PC-3 (cell line): ENCODE results near the gene POLD2. TPM values are rescaled to one million over a fixed set of nuclear protein-coding genes. Genes with fewer than 3 reads are reported as not detected.

Source experiments
- ATAC-seq: fragments of 200-7000 bp; cut with Tn5 transposase; 2 replicates; pipeline ENCODE4 v1.9.1; 2020; ENCODE audit warnings: mild to moderate bottlenecking, moderate library complexity
- BruUV-seq: library from RNA; stranded (reverse); fragments of 400-500 nt; replicated peaks from 2 replicates; lab custom pipeline; 2021; lab: Mats Ljungman, UMichigan
- CTCF ChIA-PET: fragments of 300-600 bp; sonication (Branson Sonifier 250); formaldehyde crosslinking; loops from one replicate; lab custom pipeline; 2022; ENCODE audit warnings: antibody characterized with exemption; lab: Charles Lee
- POLR2A ChIA-PET: fragments of 300-600 bp; sonication (Branson Sonifier 250); formaldehyde crosslinking; loops from one replicate; lab custom pipeline; 2022; ENCODE audit warnings: antibody characterized with exemption; ENCODE audit not compliant: unreplicated experiment; lab: Charles Lee
- DNase-seq: peaks from one replicate; pipeline ENCODE4 v3.0.0-alpha.2; 2015
- H2AFZ ChIP-seq: fragments of 300-600 bp; sonication (generic); 2 replicates; pipeline ENCODE4 v1.6.0; 2016; ENCODE audit warnings: antibody characterized with exemption, low read length
- H3F3A ChIP-seq: fragments of 300-600 bp; sonication (generic); one replicate; pipeline ENCODE4 v1.6.0; 2017; ENCODE audit warnings: antibody characterized with exemption, low read length, control low read depth, mild to moderate bottlenecking; ENCODE audit not compliant: unreplicated experiment
- H3K27ac ChIP-seq: fragments of 300-600 bp; sonication (generic); 2 replicates; pipeline ENCODE4 v1.5.1; 2016; ENCODE audit warnings: mild to moderate bottlenecking, low read length
- H3K27me3 ChIP-seq: fragments of 300-600 bp; sonication (generic); 2 replicates; pipeline ENCODE4 v1.6.1; 2016; ENCODE audit warnings: low read length, mixed read lengths
- H3K36me3 ChIP-seq: fragments of 300-600 bp; sonication (generic); 2 replicates; pipeline ENCODE4 v1.6.1; 2016; ENCODE audit warnings: low read depth, mixed run types, low read length, mixed read lengths
- H3K4me1 ChIP-seq: fragments of 300-600 bp; sonication (generic); 2 replicates; pipeline ENCODE4 v1.5.1; 2016; ENCODE audit warnings: low read length; ENCODE audit not compliant: insufficient read depth
- H3K4me2 ChIP-seq: fragments of 300-600 bp; sonication (generic); 2 replicates; pipeline ENCODE4 v1.6.0; 2016; ENCODE audit warnings: low read length
- H3K4me3 ChIP-seq: fragments of 300-600 bp; sonication (generic); 2 replicates; pipeline ENCODE4 v1.5.1; 2016; ENCODE audit warnings: mild to moderate bottlenecking, low read length, mixed read lengths
- H3K79me2 ChIP-seq: fragments of 300-600 bp; sonication (generic); 2 replicates; pipeline ENCODE4 v1.6.1; 2017; ENCODE audit warnings: low read length, mixed read lengths
- H3K9ac ChIP-seq: fragments of 300-600 bp; sonication (generic); 2 replicates; pipeline ENCODE4 v1.6.0; 2016; ENCODE audit warnings: mild to moderate bottlenecking, low read length
- H3K9me2 ChIP-seq: fragments of 300-600 bp; sonication (generic); replicated peaks from 2 replicates; pipeline ENCODE4 v1.6.1; 2016; ENCODE audit warnings: mixed run types, low read length, mixed read lengths
- H3K9me3 ChIP-seq: fragments of 300-600 bp; sonication (generic); 2 replicates; pipeline ENCODE4 v1.6.1; 2016; ENCODE audit warnings: low read length, mixed read lengths
- H4K20me1 ChIP-seq: fragments of 300-600 bp; sonication (generic); 2 replicates; pipeline ENCODE4 v1.6.1; 2016; ENCODE audit warnings: low read length, mixed read lengths
- EZH2 ChIP-seq: fragments of 300-600 bp; sonication (generic); IDR thresholded peaks from one replicate; pipeline ENCODE4 v1.6.1; 2017; ENCODE audit warnings: antibody characterized with exemption, mild to moderate bottlenecking, low read length; ENCODE audit not compliant: unreplicated experiment
- EZH2phosphoT487 ChIP-seq: fragments of 300-600 bp; sonication (generic); IDR thresholded peaks from 2 replicates; pipeline ENCODE4 v1.6.1; 2018; ENCODE audit warnings: mild to moderate bottlenecking, antibody characterized with exemption, low read length, borderline replicate concordance
- intact Hi-C: fragments of 100-400 bp; cut with micrococcal nuclease; formaldehyde crosslinking; loops from 2 replicates; pipeline ENCODE4 v1.9.0; 2023
- total RNA-seq: library from RNA; depleted of rRNA; stranded (reverse); fragments of >200 nt; gene quantifications from 2 replicates; pipeline ENCODE4 v1.2.3, GENCODE V29; 2014
- TF ChIP-seq, protein P1 (sequence below): fragments of 300-600 bp; sonication (generic); conservative IDR thresholded peaks from 2 replicates; pipeline ENCODE4 v1.5.1; 2017; ENCODE audit warnings: antibody characterized with exemption, low read depth, mild to moderate bottlenecking, low read length

The POLD2 gene
- total RNA-seq, 1 experiment from 2014 or later: 224 TPM

DNA sequence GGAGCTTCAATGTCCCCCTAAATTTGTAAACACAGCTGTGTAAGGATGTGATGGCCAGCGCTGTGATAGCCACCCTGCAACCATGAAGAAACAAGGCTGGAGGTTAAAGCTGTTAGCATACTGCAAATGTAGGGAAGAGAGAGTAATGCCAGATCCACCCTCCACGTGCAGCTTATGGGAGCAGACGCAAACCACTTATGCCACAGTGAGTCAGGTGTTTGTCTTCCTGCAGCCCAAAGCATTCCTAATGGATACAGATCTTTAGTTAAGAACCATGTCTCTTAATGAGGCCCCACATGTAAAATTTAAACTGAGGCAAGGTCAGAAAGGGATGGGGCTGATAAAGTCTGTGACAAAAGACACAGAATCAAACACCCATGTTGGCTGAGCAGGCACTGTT, 31.4 kb upstream of the POLD2 start:
- Histone ChIP-seq H3K9ac (no peak overlapping the region), H2AFZ (no peak overlapping the region), H3K9me3 (no peaks in the 10 kb centered on the region), H3K9me2 (no peaks in the 10 kb centered on the region), H3K79me2 (no peaks in the 10 kb centered on the region), H3K4me1 (no peaks in the 10 kb centered on the region), H4K20me1 (no peaks in the 10 kb centered on the region), H3K27me3 (no peaks in the 10 kb centered on the region), H3K4me2 (no peak overlapping the region), H3F3A (no peaks in the 10 kb centered on the region), H3K4me3 (no peak overlapping the region), H3K27ac (no peak overlapping the region), H3K36me3 (no peaks in the 10 kb centered on the region)
- ATAC-seq (peak; percentile 39; the same call in 1 of the 2 replicates), DNase-seq (peak; percentile 26)
- intact Hi-C loops: no loop called here
- no TSS peak for BruUV-seq
- TF ChIP-seq EZH2phosphoT487: no peak
- TF ChIP-seq, protein P1, sequence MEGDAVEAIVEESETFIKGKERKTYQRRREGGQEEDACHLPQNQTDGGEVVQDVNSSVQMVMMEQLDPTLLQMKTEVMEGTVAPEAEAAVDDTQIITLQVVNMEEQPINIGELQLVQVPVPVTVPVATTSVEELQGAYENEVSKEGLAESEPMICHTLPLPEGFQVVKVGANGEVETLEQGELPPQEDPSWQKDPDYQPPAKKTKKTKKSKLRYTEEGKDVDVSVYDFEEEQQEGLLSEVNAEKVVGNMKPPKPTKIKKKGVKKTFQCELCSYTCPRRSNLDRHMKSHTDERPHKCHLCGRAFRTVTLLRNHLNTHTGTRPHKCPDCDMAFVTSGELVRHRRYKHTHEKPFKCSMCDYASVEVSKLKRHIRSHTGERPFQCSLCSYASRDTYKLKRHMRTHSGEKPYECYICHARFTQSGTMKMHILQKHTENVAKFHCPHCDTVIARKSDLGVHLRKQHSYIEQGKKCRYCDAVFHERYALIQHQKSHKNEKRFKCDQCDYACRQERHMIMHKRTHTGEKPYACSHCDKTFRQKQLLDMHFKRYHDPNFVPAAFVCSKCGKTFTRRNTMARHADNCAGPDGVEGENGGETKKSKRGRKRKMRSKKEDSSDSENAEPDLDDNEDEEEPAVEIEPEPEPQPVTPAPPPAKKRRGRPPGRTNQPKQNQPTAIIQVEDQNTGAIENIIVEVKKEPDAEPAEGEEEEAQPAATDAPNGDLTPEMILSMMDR: no peak
- no peak for TF ChIP-seq EZH2
- POLR2A ChIA-PET: interaction anchor here (0.7 kb wide), 1 partner anchor 76 kb away, joined by 4 read pairs; no protein-coding TSS in a partner anchor
- CTCF ChIA-PET: no interaction called here

DNA sequence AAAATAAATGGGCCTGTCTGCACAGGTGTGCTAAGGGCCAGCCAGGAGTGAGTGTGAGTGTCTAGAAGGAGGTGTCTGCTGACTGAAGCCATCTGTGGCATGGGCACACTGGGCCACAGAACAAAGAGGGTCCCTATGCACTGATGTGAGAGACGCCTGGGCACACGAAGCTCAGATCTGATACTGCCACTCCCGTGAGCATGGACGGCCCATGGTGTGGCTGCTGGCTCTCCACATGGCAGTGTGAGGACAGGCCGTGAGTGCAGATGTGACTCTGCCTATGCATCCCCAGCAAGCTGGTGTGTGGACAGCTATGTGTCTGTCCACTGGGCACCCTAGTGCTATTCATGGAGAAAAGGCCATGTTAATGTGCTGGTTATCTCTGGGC, 30.6 kb upstream of the POLD2 start:
- H3F3A ChIP-seq: no peaks in the 10 kb centered on the region

DNA sequence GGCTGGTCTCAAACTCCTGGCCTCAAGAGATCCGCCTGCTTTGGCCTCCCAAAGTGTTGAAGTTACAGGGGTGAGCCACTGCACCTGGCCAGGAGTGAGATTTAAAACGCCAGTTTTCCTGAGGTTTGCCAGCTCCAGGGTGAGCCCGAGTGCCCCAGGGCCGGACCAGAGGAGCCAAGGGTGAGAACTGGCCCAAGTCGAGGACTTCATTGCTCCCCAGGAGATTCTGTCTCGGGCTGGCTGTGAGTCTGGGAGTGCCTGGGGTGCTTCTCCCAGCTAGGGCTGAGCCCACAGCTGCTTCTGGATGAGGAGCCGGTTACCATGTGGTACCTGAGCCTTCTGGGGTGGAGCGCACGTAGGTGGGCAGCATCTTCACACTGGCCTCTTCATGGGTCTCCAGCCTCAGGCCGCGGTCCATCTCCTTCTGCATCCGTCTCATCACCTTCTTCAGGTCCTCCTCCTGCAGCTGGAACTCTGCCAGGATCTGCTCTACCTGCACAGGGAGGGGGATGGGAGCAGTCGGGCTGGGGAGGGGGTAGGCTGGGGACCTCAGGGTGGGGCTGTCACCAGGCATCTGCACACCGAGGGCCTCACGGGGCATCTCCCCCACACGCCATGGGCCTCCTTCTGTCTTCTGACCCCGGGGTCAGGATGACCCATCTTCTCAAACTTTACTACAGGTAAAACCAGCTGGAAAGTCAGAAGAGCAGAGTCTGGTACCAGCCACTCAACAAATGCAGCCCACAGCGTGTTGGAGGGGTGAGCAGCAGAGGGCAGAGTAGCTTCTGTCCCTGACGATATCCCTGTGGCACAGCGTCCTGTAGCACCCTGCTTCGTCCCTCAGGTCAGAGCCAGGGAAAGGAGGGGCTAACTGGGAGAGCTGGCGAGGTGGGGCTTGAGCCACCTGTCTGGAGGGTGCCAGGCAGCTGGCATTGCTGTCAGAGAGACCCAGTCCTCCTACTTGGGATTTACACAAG, 29.9 kb upstream of the POLD2 start:
- no peaks in the 10 kb centered on the region for H3K36me3 ChIP-seq
- no peak overlapping the region for H3K9ac ChIP-seq

More for the DNA sequence above, 30.6 kb upstream of the POLD2 start:
- TF ChIP-seq EZH2phosphoT487: no peak
- ChIA-PET POLR2A (interaction anchor here (0.7 kb wide), 1 partner anchor 76 kb away, joined by 4 read pairs; no protein-coding TSS in a partner anchor), CTCF (no interaction called here)
- H2AFZ ChIP-seq: no peak overlapping the region
- no peaks in the 10 kb centered on the region for H3K27me3 ChIP-seq
- no peak overlapping the region for H3K27ac ChIP-seq
- H3K9me2 ChIP-seq: no peaks in the 10 kb centered on the region
- no peak overlapping the region for H3K4me3 ChIP-seq
- intact Hi-C loops: no loop called here
- BruUV-seq: no TSS peak
- no peak overlapping the region for H3K9ac ChIP-seq
- no peak overlapping the region for H3K4me2 ChIP-seq
- no peaks in the 10 kb centered on the region for H4K20me1 ChIP-seq
- no peaks in the 10 kb centered on the region for H3K79me2 ChIP-seq
- no peak for DNase-seq
- no peaks in the 10 kb centered on the region for H3K9me3 ChIP-seq
- no peaks in the 10 kb centered on the region for H3K36me3 ChIP-seq
- H3K4me1 ChIP-seq: no peaks in the 10 kb centered on the region
- no peak for ATAC-seq

More for the DNA sequence above, 29.9 kb upstream of the POLD2 start:
- BruUV-seq: no TSS peak
- H3K27ac ChIP-seq: no peak overlapping the region
- intact Hi-C loops: no loop called here
- ATAC-seq: peak; percentile 27; the same call in 1 of the 2 replicates
- no peaks in the 10 kb centered on the region for H3F3A ChIP-seq
- ChIA-PET POLR2A (no interaction called here), CTCF (no interaction called here)
- TF ChIP-seq EZH2 (no peak), EZH2phosphoT487 (no peak)
- TF ChIP-seq, protein P1: no peak
- no peaks in the 10 kb centered on the region for H3K27me3 ChIP-seq
- no peak overlapping the region for H3K4me3 ChIP-seq
- no peak for DNase-seq
- no peak overlapping the region for H2AFZ ChIP-seq
- H4K20me1 ChIP-seq: no peaks in the 10 kb centered on the region
- H3K4me2 ChIP-seq: no peak overlapping the region
- no peaks in the 10 kb centered on the region for H3K9me3 ChIP-seq
- H3K79me2 ChIP-seq: no peaks in the 10 kb centered on the region
- no peaks in the 10 kb centered on the region for H3K4me1 ChIP-seq
- no peaks in the 10 kb centered on the region for H3K9me2 ChIP-seq
